H9 (cell line): ENCODE results near the gene SRD5A3. TPM values are rescaled to one million over a fixed set of nuclear protein-coding genes. Genes with fewer than 3 reads are reported as not detected.
"Not testable (repeated sequence)": the region's sequence is repeated elsewhere in the genome, so short reads cannot be mapped to it uniquely, and the experiment has no call there.

Source experiments
- DNase-seq: peaks from one replicate; pipeline ENCODE4 v3.0.0-alpha.2; 2017
- H2AFZ ChIP-seq: one replicate; pipeline ENCODE4 v1.6.1; 2013; ENCODE audit warnings: mild to moderate bottlenecking, low read length, control low read depth, moderate library complexity
- H2AK5ac ChIP-seq: 2 replicates; pipeline ENCODE4 v1.6.1; 2013; ENCODE audit warnings: low read length, control low read depth, mixed read lengths; ENCODE audit not compliant: insufficient read length
- H2BK120ac ChIP-seq: one replicate; pipeline ENCODE4 v1.6.1; 2013; ENCODE audit warnings: low read depth, mild to moderate bottlenecking, low read length, control low read depth, inconsistent platforms; ENCODE audit not compliant: poor library complexity, severe bottlenecking
- H2BK12ac ChIP-seq: 2 replicates; pipeline ENCODE4 v1.6.1; 2013; ENCODE audit warnings: low read length, control low read depth, mixed read lengths, low read depth; ENCODE audit not compliant: insufficient read length
- H2BK15ac ChIP-seq: 2 replicates; pipeline ENCODE4 v1.6.1; 2013; ENCODE audit warnings: low read depth, low read length, control low read depth
- H2BK20ac ChIP-seq: one replicate; pipeline ENCODE4 v1.6.1; 2013; ENCODE audit warnings: low read depth, mild to moderate bottlenecking, low read length, control low read depth, inconsistent platforms; ENCODE audit not compliant: poor library complexity, severe bottlenecking
- H2BK5ac ChIP-seq: 2 replicates; pipeline ENCODE4 v1.6.1; 2013; ENCODE audit warnings: low read length, control low read depth, mixed read lengths; ENCODE audit not compliant: insufficient read length
- H3K14ac ChIP-seq: 2 replicates; pipeline ENCODE4 v1.6.1; 2013; ENCODE audit warnings: low read length, control low read depth; ENCODE audit not compliant: insufficient read depth
- H3K18ac ChIP-seq: 2 replicates; pipeline ENCODE4 v1.6.1; 2013; ENCODE audit warnings: low read depth, mild to moderate bottlenecking, mixed read lengths, low read length, control low read depth; ENCODE audit not compliant: insufficient read length
- H3K23ac ChIP-seq: 2 replicates; pipeline ENCODE4 v1.6.1; 2013; ENCODE audit warnings: low read length, control low read depth, mixed read lengths, low read depth; ENCODE audit not compliant: insufficient read length
- H3K23me2 ChIP-seq: 2 replicates; pipeline ENCODE4 v1.6.1; 2013; ENCODE audit warnings: low read depth, mild to moderate bottlenecking, mixed read lengths, low read length, control low read depth; ENCODE audit not compliant: insufficient read length, poor library complexity, severe bottlenecking
- H3K27ac ChIP-seq: 2 replicates; pipeline ENCODE4 v1.5.1; 2013; ENCODE audit warnings: low read length, control low read depth, mixed read lengths, low read depth; ENCODE audit not compliant: insufficient read length
- H3K27me3 ChIP-seq: 2 replicates; pipeline ENCODE4 v1.6.1; 2013; ENCODE audit warnings: low read length, control low read depth, inconsistent platforms; ENCODE audit not compliant: insufficient read depth
- H3K4ac ChIP-seq: 2 replicates; pipeline ENCODE4 v1.6.1; 2013; ENCODE audit warnings: low read depth, mild to moderate bottlenecking, control low read depth, inconsistent platforms, low read length, moderate library complexity
- H3K4me1 ChIP-seq: 2 replicates; pipeline ENCODE4 v1.6.1; 2013; ENCODE audit warnings: low read length, control low read depth, inconsistent platforms; ENCODE audit not compliant: insufficient read depth
- H3K4me2 ChIP-seq: 2 replicates; pipeline ENCODE4 v1.6.1; 2013; ENCODE audit warnings: low read length, control low read depth, mixed read lengths; ENCODE audit not compliant: insufficient read length, insufficient read depth
- H3K56ac ChIP-seq: 2 replicates; pipeline ENCODE4 v1.6.1; 2013; ENCODE audit warnings: low read depth, mild to moderate bottlenecking, mixed read lengths, low read length, control low read depth; ENCODE audit not compliant: insufficient read length
- H3K79me1 ChIP-seq: 2 replicates; pipeline ENCODE4 v1.6.1; 2013; ENCODE audit warnings: low read depth, mild to moderate bottlenecking, moderate library complexity, low read length, control low read depth, inconsistent platforms; ENCODE audit not compliant: insufficient read depth, poor library complexity, severe bottlenecking
- H3K79me2 ChIP-seq: 2 replicates; pipeline ENCODE4 v1.6.1; 2013; ENCODE audit warnings: low read length, control low read depth, inconsistent platforms; ENCODE audit not compliant: insufficient read depth
- H3K9ac ChIP-seq: 2 replicates; pipeline ENCODE4 v1.6.1; 2013; ENCODE audit warnings: low read length, control low read depth, mixed read lengths; ENCODE audit not compliant: insufficient read length; ENCODE audit errors: extremely low read depth
- H3K9me3 ChIP-seq: one replicate; pipeline ENCODE4 v1.6.1; 2013; ENCODE audit warnings: low read depth, low read length, inconsistent platforms; ENCODE audit not compliant: control insufficient read depth
- H3T11ph ChIP-seq: one replicate; pipeline ENCODE4 v1.6.1; 2013; ENCODE audit warnings: mild to moderate bottlenecking, low read length, control low read depth, inconsistent platforms
- H4K20me1 ChIP-seq: one replicate; pipeline ENCODE4 v1.6.1; 2013; ENCODE audit not compliant: control insufficient read depth, insufficient read length, insufficient read depth
- H4K5ac ChIP-seq: 2 replicates; pipeline ENCODE4 v1.6.1; 2013; ENCODE audit warnings: low read depth, mild to moderate bottlenecking, mixed read lengths, low read length, control low read depth; ENCODE audit not compliant: insufficient read length
- H4K8ac ChIP-seq: replicated peaks from 2 replicates; pipeline ENCODE4 v1.6.1; 2013; ENCODE audit warnings: low read length, control low read depth, mixed read lengths, low read depth; ENCODE audit not compliant: insufficient read length
- H4K91ac ChIP-seq: 2 replicates; pipeline ENCODE4 v1.6.1; 2013; ENCODE audit warnings: low read depth, mild to moderate bottlenecking, moderate library complexity, mixed read lengths, low read length, control low read depth; ENCODE audit not compliant: insufficient read length
- H3K27ac Mint-ChIP-seq, 3 experiments: 2 replicates in 2 of 3; 3 replicates in 1 of 3; pipeline ENCODE4 v1.8.0; 2020 to 2021; ENCODE audit warnings: mixed read lengths in 3 of 3, mild to moderate bottlenecking in 1 of 3, moderate library complexity in 1 of 3
- H3K27me3 Mint-ChIP-seq: 2 replicates; pipeline ENCODE4 v1.8.0; 2021; ENCODE audit warnings: low read depth, mild to moderate bottlenecking, moderate library complexity, mixed read lengths
- H3K36me3 Mint-ChIP-seq, 3 experiments: 2 replicates in 2 of 3; 3 replicates in 1 of 3; pipeline ENCODE4 v1.8.0; 2020 to 2021; ENCODE audit warnings: low read depth in 3 of 3, mixed read lengths in 3 of 3; ENCODE audit not compliant: insufficient read depth in 1 of 3
- H3K4me1 Mint-ChIP-seq, 2 experiments: 2 replicates each; pipeline ENCODE4 v1.8.0; 2020; ENCODE audit warnings: mixed read lengths in 2 of 2
- H3K4me3 Mint-ChIP-seq, 2 experiments: 2 replicates in 1 of 2; 3 replicates in 1 of 2; pipeline ENCODE4 v1.8.0; 2020 to 2021; ENCODE audit warnings: mild to moderate bottlenecking in 2 of 2, mixed read lengths in 2 of 2, moderate library complexity in 1 of 2
- H3K9me3 Mint-ChIP-seq, 2 experiments: 2 replicates in 1 of 2; 3 replicates in 1 of 2; pipeline ENCODE4 v1.8.0; 2020; ENCODE audit warnings: mild to moderate bottlenecking in 2 of 2, mixed read lengths in 2 of 2, moderate library complexity in 1 of 2
- WGBS: extraction: QIAGEN DNeasy Blood & Tissue Kit; methylation state at CpG from one replicate; pipeline ENCODE4 v1.1.7; 2013; ENCODE audit warnings: missing lambda C conversion rate, low lambda C conversion rate, mixed read lengths; ENCODE audit not compliant: insufficient read length; ENCODE audit errors: extremely low coverage; 5-methylcytosine and 5-hydroxymethylcytosine counted together
- total RNA-seq: library from RNA; stranded (reverse); gene quantifications from 2 replicates; pipeline ENCODE4 v1.2.1, GENCODE V29; 2021
- TF ChIP-seq, protein P1 (sequence below): fragments of 200-600 bp; sonication (generic); conservative IDR thresholded peaks from 3 replicates; pipeline ENCODE4 v1.8.0; 2021; ENCODE audit warnings: antibody characterized with exemption, mild to moderate bottlenecking

The SRD5A3 gene
- total RNA-seq, 1 experiment from 2014 or later = 35.0 TPM

DNA sequence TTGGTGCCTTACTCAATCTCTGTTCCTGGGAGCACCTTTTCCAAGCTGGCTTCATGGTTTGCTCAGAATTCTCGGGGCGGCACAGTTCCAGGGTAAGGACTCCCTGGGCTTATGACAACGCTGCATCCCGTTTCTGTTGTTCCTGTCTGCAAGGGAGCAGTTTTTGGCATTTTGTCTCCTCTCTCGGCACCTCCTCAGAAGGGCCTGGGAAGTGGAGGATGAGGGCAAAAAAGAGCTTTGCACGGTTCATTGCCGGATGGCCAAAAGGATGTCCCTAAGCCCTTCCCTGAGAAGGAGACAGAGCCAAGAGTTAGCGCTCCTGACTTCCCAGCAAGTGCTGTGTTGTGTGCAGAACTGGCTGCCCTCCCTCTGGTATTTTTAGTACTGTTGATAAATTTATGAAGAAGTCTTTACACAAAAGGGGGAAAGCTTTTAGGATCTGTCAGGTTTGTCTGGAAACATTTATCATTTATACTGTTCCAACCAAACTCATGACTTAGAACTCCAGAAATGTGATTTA lies 13.4 kb downstream of the SRD5A3 start:
- Histone ChIP-seq H3K4ac (no peak overlapping the region), H3K4me2 (no peak overlapping the region), H4K20me1 (no peaks in the 10 kb centered on the region), H3K27ac (no peak overlapping the region), H3K23me2 (no peaks in the 10 kb centered on the region), H3K14ac (no peak overlapping the region), H2AFZ (no peak overlapping the region), H2BK12ac (no peak overlapping the region), H3K79me1 (no peaks in the 10 kb centered on the region), H2BK5ac (no peak overlapping the region), H3K4me1 (no peaks in the 10 kb centered on the region; the same call in 1 of the 2 replicates), H3K27me3 (no peaks in the 10 kb centered on the region), H3K9me3 (no peaks in the 10 kb centered on the region), H3T11ph (no peak overlapping the region), H4K5ac (no peak overlapping the region), H4K8ac (no peak overlapping the region), H2BK15ac (no peak overlapping the region), H4K91ac (no peak overlapping the region), H2BK120ac (no peak overlapping the region), H3K23ac (no peak overlapping the region), H2BK20ac (no peak overlapping the region), H3K9ac (no peak overlapping the region), H3K18ac (no peak overlapping the region), H3K79me2 (no peaks in the 10 kb centered on the region), H2AK5ac (no peak overlapping the region), H3K56ac (no peak overlapping the region)
- H3K4me3 Mint-ChIP-seq = no peak overlapping the region
- H3K9me3 Mint-ChIP-seq = no peaks in the 10 kb centered on the region
- WGBS = no CpG with 5 or more reads among the region's 8 CpGs
- TF ChIP-seq, protein P1, sequence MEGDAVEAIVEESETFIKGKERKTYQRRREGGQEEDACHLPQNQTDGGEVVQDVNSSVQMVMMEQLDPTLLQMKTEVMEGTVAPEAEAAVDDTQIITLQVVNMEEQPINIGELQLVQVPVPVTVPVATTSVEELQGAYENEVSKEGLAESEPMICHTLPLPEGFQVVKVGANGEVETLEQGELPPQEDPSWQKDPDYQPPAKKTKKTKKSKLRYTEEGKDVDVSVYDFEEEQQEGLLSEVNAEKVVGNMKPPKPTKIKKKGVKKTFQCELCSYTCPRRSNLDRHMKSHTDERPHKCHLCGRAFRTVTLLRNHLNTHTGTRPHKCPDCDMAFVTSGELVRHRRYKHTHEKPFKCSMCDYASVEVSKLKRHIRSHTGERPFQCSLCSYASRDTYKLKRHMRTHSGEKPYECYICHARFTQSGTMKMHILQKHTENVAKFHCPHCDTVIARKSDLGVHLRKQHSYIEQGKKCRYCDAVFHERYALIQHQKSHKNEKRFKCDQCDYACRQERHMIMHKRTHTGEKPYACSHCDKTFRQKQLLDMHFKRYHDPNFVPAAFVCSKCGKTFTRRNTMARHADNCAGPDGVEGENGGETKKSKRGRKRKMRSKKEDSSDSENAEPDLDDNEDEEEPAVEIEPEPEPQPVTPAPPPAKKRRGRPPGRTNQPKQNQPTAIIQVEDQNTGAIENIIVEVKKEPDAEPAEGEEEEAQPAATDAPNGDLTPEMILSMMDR = no peak
- no peaks in the 10 kb centered on the region for H3K27me3 Mint-ChIP-seq
- no peak overlapping the region; a peak in 1 of 7 replicates for H3K27ac Mint-ChIP-seq
- H3K36me3 Mint-ChIP-seq = peaks cover 9 to 30% (median 25%) of the 10 kb centered on the region in 3 experiments
- peaks cover 9 to 10% of the 10 kb centered on the region in 2 experiments for H3K4me1 Mint-ChIP-seq
- no peak for DNase-seq

DNA sequence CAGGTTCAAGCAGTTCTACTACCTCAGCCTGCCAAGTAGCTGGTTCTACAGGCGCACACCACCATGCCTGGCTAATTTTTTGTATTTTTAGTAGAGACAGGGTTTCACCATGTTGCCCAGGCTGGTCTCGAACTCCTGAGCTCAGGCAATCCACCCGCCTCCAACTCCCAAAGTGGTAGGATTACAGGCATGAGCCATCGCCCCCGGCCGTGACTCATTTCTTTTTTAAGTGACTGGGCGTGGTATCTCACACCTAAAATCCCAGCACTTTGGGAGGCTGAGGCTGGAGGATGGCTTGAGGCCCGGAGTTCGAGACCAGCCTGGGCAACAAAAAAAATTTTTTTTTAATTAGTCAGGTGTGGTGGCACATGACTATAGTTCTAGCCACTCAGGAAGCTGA lies 16.9 kb downstream of the SRD5A3 start:
- WGBS = no CpG with 5 or more reads among the region's 9 CpGs
- H3K23ac ChIP-seq, H2BK5ac ChIP-seq, H3K27ac Mint-ChIP-seq, H3K27me3 Mint-ChIP-seq, H2BK15ac ChIP-seq, H2BK20ac ChIP-seq, H3K79me1 ChIP-seq, H3K18ac ChIP-seq, H3K4me3 Mint-ChIP-seq, H3K27ac ChIP-seq, H2AK5ac ChIP-seq, H3K14ac ChIP-seq, H2BK120ac ChIP-seq, H4K8ac ChIP-seq, H3K27me3 ChIP-seq, DNase-seq, H3T11ph ChIP-seq, H3K9ac ChIP-seq, H4K5ac ChIP-seq, H4K91ac ChIP-seq, H2AFZ ChIP-seq, H3K4me2 ChIP-seq, H4K20me1 ChIP-seq, H3K23me2 ChIP-seq, H3K9me3 Mint-ChIP-seq, H3K4ac ChIP-seq, H3K9me3 ChIP-seq, H2BK12ac ChIP-seq, H3K79me2 ChIP-seq, H3K56ac ChIP-seq: not testable (repeated sequence)
- Mint-ChIP-seq H3K4me1 (peaks cover 38 to 39% of the 10 kb centered on the region in 2 experiments), H3K36me3 (peaks cover 14 to 29% (median 26%) of the 10 kb centered on the region in 3 experiments)
- H3K4me1 ChIP-seq = peaks cover 12% of the 10 kb centered on the region
